H1 (cell line): ENCODE data around the gene TCAP. TPM values are rescaled to one million over a fixed set of nuclear protein-coding genes. Genes with fewer than 3 reads are reported as not detected.

Source experiments
- CTCF ChIA-PET: fragments of 300-600 bp; sonication (Branson Sonifier 250); formaldehyde crosslinking; loops from one replicate; lab custom pipeline; 2021; ENCODE audit not compliant: partially characterized antibody; lab: Charles Lee
- POLR2A ChIA-PET: fragments of 300-600 bp; sonication (Branson Sonifier 250); formaldehyde crosslinking; loops from one replicate; lab custom pipeline; 2021; ENCODE audit warnings: inconsistent platforms; ENCODE audit not compliant: partially characterized antibody; lab: Charles Lee
- DNase-seq, 2 experiments: peaks; one replicate each; pipeline versions ENCODE4 v3.0.0 to v3.0.0-alpha.2; 2010 to 2022; ENCODE audit warnings: low spot score in 2 of 2, low read depth in 1 of 2, mixed read lengths in 1 of 2
- FAIRE-seq: peaks from 2 replicates; lab custom pipeline; 2011; peaks lifted over from hg19 to GRCh38; lab: Jason Lieb, UNC
- H2AFZ ChIP-seq: 2 replicates; pipeline ENCODE4 v1.8.1; 2012; ENCODE audit warnings: low read length, inconsistent platforms
- H2AK5ac ChIP-seq: 2 replicates; pipeline ENCODE4 v1.6.1; 2013; ENCODE audit warnings: low read depth, low read length
- H2BK120ac ChIP-seq: replicated peaks from 2 replicates; pipeline ENCODE3; 2013; ENCODE audit warnings: low read depth, low read length, inconsistent platforms
- H2BK12ac ChIP-seq: 2 replicates; pipeline ENCODE4 v1.6.1; 2013; ENCODE audit warnings: low read depth, low read length
- H2BK15ac ChIP-seq: 2 replicates; pipeline ENCODE4 v1.6.1; 2013; ENCODE audit warnings: low read length
- H2BK20ac ChIP-seq: 2 replicates; pipeline ENCODE4 v1.6.1; 2013; ENCODE audit warnings: low read length
- H2BK5ac ChIP-seq: 2 replicates; pipeline ENCODE4 v1.6.1; 2013; ENCODE audit warnings: low read depth, low read length
- H3K14ac ChIP-seq: 2 replicates; pipeline ENCODE4 v1.6.1; 2013; ENCODE audit warnings: inconsistent platforms; ENCODE audit not compliant: insufficient read length
- H3K18ac ChIP-seq: 2 replicates; pipeline ENCODE4 v1.6.1; 2013; ENCODE audit warnings: low read length; ENCODE audit errors: extremely low read depth
- H3K23ac ChIP-seq: 2 replicates; pipeline ENCODE4 v1.6.1; 2013; ENCODE audit warnings: inconsistent platforms; ENCODE audit not compliant: insufficient read length
- H3K23me2 ChIP-seq: 2 replicates; pipeline ENCODE4 v1.6.1; 2013; ENCODE audit warnings: low read depth, low read length
- H3K27ac ChIP-seq: 2 replicates; pipeline ENCODE4 v1.6.1; 2011; ENCODE audit warnings: low read depth, low read length, inconsistent platforms
- H3K27me3 ChIP-seq, 4 experiments: replicated peaks in 1 of 4; 1 replicate in 1 of 4; 2 replicates in 3 of 4; pipeline versions ENCODE4 v1.6.1 to v1.8.1; 2011 to 2013; ENCODE audit warnings: low read length in 3 of 4, mild to moderate bottlenecking in 3 of 4, inconsistent platforms in 2 of 4, mixed read lengths in 2 of 4, moderate library complexity in 1 of 4; ENCODE audit not compliant: control insufficient read depth in 3 of 4, insufficient read depth in 3 of 4; ENCODE audit errors: extremely low read depth in 1 of 4
- H3K36me3 ChIP-seq, 4 experiments: 2 replicates each; pipeline versions ENCODE4 v1.6.1 to v1.8.1; 2011 to 2013; ENCODE audit warnings: mild to moderate bottlenecking in 4 of 4, low read length in 3 of 4, moderate library complexity in 2 of 4, control low read depth in 1 of 4, inconsistent platforms in 1 of 4; ENCODE audit not compliant: insufficient read depth in 4 of 4, control insufficient read depth in 2 of 4
- H3K4ac ChIP-seq: replicated peaks from 2 replicates; pipeline ENCODE3; 2013; ENCODE audit warnings: low read length, low read depth, mixed read lengths, inconsistent platforms; ENCODE audit not compliant: insufficient read length
- H3K4me1 ChIP-seq, 4 experiments: replicated peaks in 1 of 4; 1 replicate in 1 of 4; 2 replicates in 3 of 4; pipeline versions ENCODE4 v1.6.1 to v1.8.1; 2011 to 2013; ENCODE audit warnings: low read length in 3 of 4, inconsistent platforms in 2 of 4, mixed read lengths in 1 of 4; ENCODE audit not compliant: insufficient read depth in 4 of 4, control insufficient read depth in 3 of 4
- H3K4me2 ChIP-seq, 2 experiments: 2 replicates each; pipeline versions ENCODE4 v1.6.1 to v1.8.1; 2011 to 2013; ENCODE audit warnings: low read depth in 2 of 2, low read length in 2 of 2, control low read depth in 1 of 2, inconsistent platforms in 1 of 2, mild to moderate bottlenecking in 1 of 2; ENCODE audit not compliant: insufficient read depth in 1 of 2
- H3K4me3 ChIP-seq, 4 experiments: fragments of 200-600, 300-600 bp in 1 of 4; sonication (generic), shearing (Covaris generic), sonication (Bioruptor Twin) in 1 of 4; 2 replicates each; pipeline versions ENCODE4 v1.5.1 to v1.8.1; 2011 to 2016; ENCODE audit warnings: low read length in 4 of 4, low read depth in 3 of 4, control low read depth in 2 of 4, inconsistent platforms in 2 of 4, mild to moderate bottlenecking in 2 of 4, mixed read lengths in 1 of 4, moderate library complexity in 1 of 4; ENCODE audit not compliant: insufficient read depth in 2 of 4; ENCODE audit errors: extremely low read depth in 1 of 4
- H3K56ac ChIP-seq: replicated peaks from 2 replicates; pipeline ENCODE3; 2013; ENCODE audit warnings: low read depth, mild to moderate bottlenecking, mixed read lengths, low read length, inconsistent platforms; ENCODE audit not compliant: insufficient read length
- H3K79me1 ChIP-seq: 2 replicates; pipeline ENCODE4 v1.6.1; 2013; ENCODE audit warnings: low read depth, low read length, control low read depth
- H3K79me2 ChIP-seq, 2 experiments: 2 replicates each; pipeline versions ENCODE4 v1.6.1 to v1.8.1; 2012 to 2013; ENCODE audit warnings: low read length in 2 of 2, mild to moderate bottlenecking in 2 of 2, inconsistent platforms in 1 of 2; ENCODE audit not compliant: insufficient read depth in 2 of 2, control insufficient read depth in 1 of 2
- H3K9ac ChIP-seq, 4 experiments: replicated peaks in 1 of 4; 1 replicate in 1 of 4; 2 replicates in 3 of 4; pipeline versions ENCODE4 v1.6.1 to v1.8.1; 2011 to 2013; ENCODE audit warnings: low read depth in 3 of 4, low read length in 3 of 4, control low read depth in 2 of 4, mild to moderate bottlenecking in 2 of 4, moderate library complexity in 2 of 4, inconsistent platforms in 1 of 4; ENCODE audit errors: extremely low read depth in 1 of 4
- H3K9me3 ChIP-seq, 2 experiments: 2 replicates each; pipeline versions ENCODE4 v1.6.1 to v1.8.1; 2012 to 2013; ENCODE audit warnings: mild to moderate bottlenecking in 2 of 2, moderate library complexity in 2 of 2, control low read depth in 1 of 2, inconsistent platforms in 1 of 2, low read depth in 1 of 2, low read length in 1 of 2, mixed read lengths in 1 of 2; ENCODE audit not compliant: insufficient read depth in 2 of 2
- H4K20me1 ChIP-seq, 2 experiments: replicated peaks in 1 of 2; 2 replicates each; pipeline versions ENCODE3 to v1.8.1; 2011 to 2013; ENCODE audit warnings: inconsistent platforms in 2 of 2, low read length in 2 of 2, mild to moderate bottlenecking in 1 of 2; ENCODE audit not compliant: insufficient read depth in 2 of 2, control insufficient read depth in 1 of 2
- H4K5ac ChIP-seq: 2 replicates; pipeline ENCODE4 v1.6.1; 2013; ENCODE audit warnings: low read length, low read depth, mixed read lengths, inconsistent platforms; ENCODE audit not compliant: insufficient read length
- H4K8ac ChIP-seq: 2 replicates; pipeline ENCODE4 v1.8.0; 2013; ENCODE audit warnings: mild to moderate bottlenecking, moderate library complexity, low read length, inconsistent platforms; ENCODE audit not compliant: insufficient read depth; ENCODE audit errors: extremely low read depth
- H4K91ac ChIP-seq: replicated peaks from 2 replicates; pipeline ENCODE3; 2013; ENCODE audit warnings: low read length, mixed read lengths, inconsistent platforms; ENCODE audit not compliant: insufficient read length
- CTBP2 ChIP-seq: IDR thresholded peaks from 2 replicates; pipeline ENCODE4 v1.7.0; 2011; ENCODE audit warnings: borderline replicate concordance, mild to moderate bottlenecking, moderate library complexity, mixed read lengths, low read length; ENCODE audit not compliant: insufficient read depth, insufficient read length
- RNF2 ChIP-seq: fragments of 200-900, 300-1000 bp; sonication (generic); IDR thresholded peaks from 2 replicates; pipeline ENCODE4 v1.7.1; 2016; ENCODE audit warnings: borderline replicate concordance, low read depth, mild to moderate bottlenecking, antibody characterized with exemption, low read length; ENCODE audit not compliant: poor library complexity, severe bottlenecking; ENCODE audit errors: missing control alignments
- WGBS, 2 experiments: shearing (Covaris generic) in 1 of 2; methylation state at CpG; one replicate each; pipeline versions ENCODE4 v1.1.6 to v1.1.7; 2013 to 2015; ENCODE audit warnings: low lambda C conversion rate in 2 of 2, mixed read lengths in 2 of 2, inconsistent platforms in 1 of 2, low coverage in 1 of 2, missing lambda C conversion rate in 1 of 2; ENCODE audit not compliant: insufficient replicate concordance in 2 of 2, insufficient coverage in 1 of 2, insufficient read length in 1 of 2; ENCODE audit errors: extremely low coverage in 1 of 2, missing lambda C conversion rate in 1 of 2; 5-methylcytosine and 5-hydroxymethylcytosine counted together
- polyA plus RNA-seq, 7 experiments: library from polyadenylated mRNA; depleted of rRNA in 3 of 7; stranded (reverse) in 5 of 7; unstranded in 2 of 7; fragments of >200 nt in 5 of 7; fragments of 200-250 nt in 2 of 7; gene quantifications; 1 replicate in 5 of 7; 2 replicates in 1 of 7; 4 replicates in 1 of 7; pipeline versions ENCODE4 v1.2.1 to v1.2.3, GENCODE V29; 2011 to 2013; ENCODE audit warnings: missing spikeins in 2 of 7, mixed read lengths in 2 of 7
- total RNA-seq: library from RNA; stranded (reverse); fragmentation: NEBNext Ultra II Directional; extraction: Animal tissue kit (Norgen Biotek cat#: 25700); gene quantifications from 2 replicates; pipeline ENCODE4 v1.2.1, GENCODE V29; 2021

The TCAP gene
- total and polyA plus RNA-seq, 2 of the 8 experiments (the other 6 are each of a cell fraction or from before 2014, with no cell fraction given): 0.82 to 1.4 TPM

GRCh38 chr17:39665642-39666224 is 584 bp downstream of the TCAP start:
- H2BK5ac ChIP-seq: peak overlapping the region; percentile 39; the same call in 1 of the 2 replicates
- peak overlapping the region; percentile 66 for H2AK5ac ChIP-seq
- no peak overlapping the region for H3K14ac ChIP-seq
- no peak overlapping the region; the same call in 1 of the 2 replicates for H3K18ac ChIP-seq
- H4K8ac ChIP-seq: no peak overlapping the region; the same call in 1 of the 2 replicates
- no peaks in the 10 kb centered on the region for H3K9me3 ChIP-seq
- H3K79me2 ChIP-seq: no peaks in the 10 kb centered on the region
- H2BK20ac ChIP-seq: peak overlapping the region; percentile 61; the same call in 1 of the 2 replicates
- H3K4ac ChIP-seq: peak overlapping the region; percentile 2
- TF ChIP-seq CTBP2 (peak; percentile 29), RNF2 (no peak)
- TF ChIP-seq, all 59 proteins: peak for 1
- peaks cover 0 to 5% (median 1%) of the 10 kb centered on the region in 4 experiments; a peak in 3 of 8 replicates for H3K36me3 ChIP-seq
- no peak overlapping the region for H2BK120ac ChIP-seq
- H4K91ac ChIP-seq: peak overlapping the region; percentile 13
- peak overlapping the region; percentile 75; the same call in 1 of the 2 replicates for H2BK12ac ChIP-seq
- H4K20me1 ChIP-seq: peaks cover 0 to 2% of the 10 kb centered on the region in 2 experiments
- H3K9ac ChIP-seq: no peak overlapping the region
- no peak overlapping the region for H3K4me3 ChIP-seq
- peaks cover 0 to 20% (median 6%) of the 10 kb centered on the region in 4 experiments; a peak in 4 of 7 replicates for H3K27me3 ChIP-seq
- H3K27ac ChIP-seq: no peak overlapping the region
- no peak overlapping the region for H4K5ac ChIP-seq
- no peaks in the 10 kb centered on the region for H3K79me1 ChIP-seq
- H2AFZ ChIP-seq: no peak overlapping the region
- no peak overlapping the region for H3K23ac ChIP-seq
- ChIA-PET CTCF (interaction anchor here (0.7 to 52.4 kb wide), 9 partner anchors 9 to 139 kb away, joined by 3 to 1885 read pairs (median 3); partner anchors contain the start of genes MIEN1, PGAP3, PPP1R1B and STARD3), POLR2A (interaction anchor here (0.7 to 32.5 kb wide), 9 partner anchors 15 to 190 kb away, joined by 3 to 708 read pairs (median 3); partner anchors contain the start of genes ERBB2 and PGAP3)
- FAIRE-seq: no peak
- no peak for DNase-seq
- peaks cover 11% of the 10 kb centered on the region; the same call in 1 of the 2 replicates for H3K23me2 ChIP-seq
- H3K4me1 ChIP-seq: peaks cover 0 to 48% (median 43%) of the 10 kb centered on the region in 4 experiments; a peak in 6 of 7 replicates
- no peak overlapping the region for H3K4me2 ChIP-seq
- H2BK15ac ChIP-seq: peak overlapping the region; percentile 98; the same call in 1 of the 2 replicates
- H3K56ac ChIP-seq: no peak overlapping the region
- WGBS, 2 experiments: 81% methylated on average over 17 of the region's 17 CpGs; no CpG with 5 or more reads in 1 of the 2 experiments
